Pulmonary artery endothelial cell (primary cell): Measurements from ENCODE around the gene PEX11A. TPM values are rescaled to one million over a fixed set of nuclear protein-coding genes. Genes with fewer than 3 reads are reported as not detected.

Experiments
- DNase-seq: peaks from one replicate; pipeline ENCODE4 v3.0.0-alpha.2; 2011; ENCODE audit warnings: low read depth, low spot score
- total RNA-seq: library from RNA; depleted of rRNA; stranded (reverse); fragments of >200 nt; gene quantifications from 2 replicates; pipeline ENCODE4 v1.2.3, GENCODE V29; 2014

Gene PEX11A
- total RNA-seq, 1 donor from 2014 or later: 4.7 TPM

- DNase-seq: no peak
Measured at GRCh38 chr15:89656116-89656815, 34.3 kb downstream of the PEX11A start.

GRCh38 chr15:89654847-89655805 lies 35.4 kb downstream of the PEX11A start, which contains the start of gene KIF7:
TSS of gene KIF7 (minus strand) at chr15:89655467. CDS start at chr15:89652930, 2,537 bp downstream.
- DNase-seq: no peak

GRCh38 chr15:89654301-89654761 lies 36.2 kb downstream of the PEX11A start:
- no peak for DNase-seq

GRCh38 chr15:89653578-89653977 lies 37.0 kb downstream of the PEX11A start:
- no peak for DNase-seq

- DNase-seq: no peak
Measured at GRCh38 chr15:89652666-89653065, 37.9 kb downstream of the PEX11A start.

GRCh38 chr15:89652131-89652530 lies 38.4 kb downstream of the PEX11A start:
- DNase-seq: no peak

- DNase-seq: no peak
Measured at GRCh38 chr15:89649716-89650115, 40.8 kb downstream of the PEX11A start.

- no peak for DNase-seq
Measured at GRCh38 chr15:89649013-89649625, 41.4 kb downstream of the PEX11A start.

- DNase-seq: no peak
Measured at GRCh38 chr15:89648106-89649012, 42.2 kb downstream of the PEX11A start.

- no peak for DNase-seq
Measured at GRCh38 chr15:89647191-89647851, 43.2 kb downstream of the PEX11A start.

- DNase-seq: no peak
Measured at GRCh38 chr15:89646416-89647141, 44.0 kb downstream of the PEX11A start.

- no peak for DNase-seq
Measured at GRCh38 chr15:89645680-89646079, 44.9 kb downstream of the PEX11A start.

GRCh38 chr15:89642106-89642505 lies 48.4 kb downstream of the PEX11A start:
- DNase-seq: no peak

- DNase-seq: no peak
Measured at GRCh38 chr15:89641053-89641452, 49.5 kb downstream of the PEX11A start.

GRCh38 chr15:89640245-89640644 lies 50.3 kb downstream of the PEX11A start:
- DNase-seq: no peak

GRCh38 chr15:89633585-89633984 lies 57.0 kb downstream of the PEX11A start:
- DNase-seq: no peak

- DNase-seq: no peak
Measured at GRCh38 chr15:89632563-89633430, 57.8 kb downstream of the PEX11A start.

- DNase-seq: no peak
Measured at GRCh38 chr15:89631902-89632264, 58.7 kb downstream of the PEX11A start.
